Subcutaneous adipose tissue (tissue), 4 donors: ENCODE results near the gene SNX5. TPM values are rescaled to one million over a fixed set of nuclear protein-coding genes. Genes with fewer than 3 reads are reported as not detected.

Experiments
- CTCF ChIP-seq: fragments of 450-650 bp; IDR thresholded peaks from one replicate; pipeline ENCODE4 v1.5.1; 2016; ENCODE audit warnings: low read depth, mild to moderate bottlenecking, control low read depth, antibody characterized with exemption, moderate library complexity
- total RNA-seq, 4 donors: library from RNA; depleted of rRNA; stranded (reverse); fragments of >200 nt; gene quantifications; one replicate each; pipeline ENCODE4 v1.1.0, GENCODE V29; 2016

SNX5 gene
- total RNA-seq, 4 donors from 2014 or later = 114 to 169 (median 139) TPM

- no peak for TF ChIP-seq CTCF
These were observed 787 bp upstream of the SNX5 start for GRCh38 chr20:17969278-17969883.

- no peak for TF ChIP-seq CTCF
These were observed 851 bp downstream of the SNX5 start for GRCh38 chr20:17967521-17968365.

GRCh38 chr20:17966432-17967310 lies 1.9 kb downstream of the SNX5 start:
- TF ChIP-seq CTCF = no peak

GRCh38 chr20:17965042-17965697 lies 3.4 kb downstream of the SNX5 start:
- no peak for TF ChIP-seq CTCF

GRCh38 chr20:17964632-17965031 lies 4.0 kb downstream of the SNX5 start:
- no peak for TF ChIP-seq CTCF

- TF ChIP-seq CTCF = no peak
These were observed 4.5 kb downstream of the SNX5 start for GRCh38 chr20:17964073-17964472.
